ENCODE data around the gene AKR7A3. TPM values are rescaled to one million over a fixed set of nuclear protein-coding genes. Genes with fewer than 3 reads are reported as not detected.

Gene AKR7A3
- total and polyA plus RNA-seq, 9 of the 15 experiments (the other 6 are each of a cell fraction or from before 2014, with no cell fraction given): 0.04 to 1.5 (median 0.44) TPM; not detected in 1

- TF ChIP-seq FOSL1 (tag; conservative IDR thresholded peaks at IDR 0.05): no peak
- no peak for TF ChIP-seq FOXJ2 (tag; IDR thresholded peaks at IDR 0.05)
- no peak for TF ChIP-seq GABPB1 (CRISPR knock-in tag; IDR thresholded peaks at IDR 0.05)
- no peak for TF ChIP-seq E4F1 (CRISPR knock-in tag; IDR thresholded peaks at IDR 0.05; ENCODE audit: borderline replicate concordance)
- TF ChIP-seq BRF2 (IDR thresholded peaks at IDR 0.05; ENCODE audit: borderline replicate concordance, insufficient read depth, insufficient read length): no peak
- TF ChIP-seq THRA (IDR thresholded peaks at IDR 0.05): no peak
- TF ChIP-seq PHF20 (IDR thresholded peaks at IDR 0.05; ENCODE audit: partially characterized antibody): no peak
- TF ChIP-seq USF2 (CRISPR knock-in tag; IDR thresholded peaks at IDR 0.05): no peak
Measured at GRCh38 chr1:19289244-19289643, 674 bp upstream of the AKR7A3 start (continued).

Measured in K562 (cell line).